OCI-LY7 (cell line): ENCODE data around the gene C2CD4B. TPM values are rescaled to one million over a fixed set of nuclear protein-coding genes. Genes with fewer than 3 reads are reported as not detected.

Source experiments
- BruUV-seq: library from RNA; stranded (reverse); fragments of 400-500 nt; replicated peaks from 2 replicates; lab custom pipeline; 2021; lab: Mats Ljungman, UMichigan
- CTCF ChIA-PET: fragments of 300-600 bp; sonication (Branson Sonifier 250); formaldehyde crosslinking; loops from one replicate; lab custom pipeline; 2022; ENCODE audit warnings: antibody characterized with exemption; ENCODE audit not compliant: unreplicated experiment; lab: Charles Lee
- POLR2A ChIA-PET: fragments of 300-600 bp; sonication (Branson Sonifier 250); formaldehyde crosslinking; loops from one replicate; lab custom pipeline; 2022; ENCODE audit warnings: antibody characterized with exemption; lab: Charles Lee
- DNase-seq: peaks from one replicate; pipeline ENCODE4 v3.0.0-alpha.2; 2015; ENCODE audit warnings: low spot score
- H2AFZ ChIP-seq: fragments of 200-600 bp; sonication (generic), shearing (Covaris generic); 2 replicates; pipeline ENCODE4 v1.6.1; 2014; ENCODE audit warnings: mild to moderate bottlenecking, antibody characterized with exemption, low read length, moderate library complexity
- H3K27ac ChIP-seq: fragments of 200-600 bp; sonication (generic); 2 replicates; pipeline ENCODE4 v1.5.1; 2014; ENCODE audit warnings: mixed run types, low read depth, mild to moderate bottlenecking, moderate library complexity, low read length, inconsistent platforms; ENCODE audit not compliant: poor library complexity, severe bottlenecking
- H3K36me3 ChIP-seq: fragments of 200-600 bp; sonication (generic); 2 replicates; pipeline ENCODE4 v1.6.1; 2014; ENCODE audit warnings: mild to moderate bottlenecking, antibody characterized with exemption, low read length, moderate library complexity, mixed read lengths; ENCODE audit not compliant: insufficient read depth
- H3K4me1 ChIP-seq: fragments of 200-600 bp; sonication (generic); 2 replicates; pipeline ENCODE4 v1.5.1; 2014; ENCODE audit warnings: mild to moderate bottlenecking, low read length; ENCODE audit not compliant: insufficient read depth, poor library complexity, severe bottlenecking
- H3K4me2 ChIP-seq: fragments of 200-600 bp; sonication (generic); 2 replicates; pipeline ENCODE4 v1.6.1; 2014; ENCODE audit warnings: mild to moderate bottlenecking, low read length
- H3K4me3 ChIP-seq: fragments of 200-600 bp; sonication (generic); 2 replicates; pipeline ENCODE4 v1.5.1; 2014; ENCODE audit warnings: mild to moderate bottlenecking, low read depth, low read length; ENCODE audit not compliant: poor library complexity, severe bottlenecking
- H3K79me2 ChIP-seq: fragments of 200-600 bp; sonication (generic); 2 replicates; pipeline ENCODE4 v1.6.1; 2016; ENCODE audit warnings: low read depth, mild to moderate bottlenecking, low read length, moderate library complexity, mixed read lengths; ENCODE audit not compliant: insufficient read depth
- H3K9me2 ChIP-seq: fragments of 200-600 bp; sonication (generic); 2 replicates; pipeline ENCODE4 v1.6.1; 2016; ENCODE audit warnings: mild to moderate bottlenecking, low read length, mixed read lengths; ENCODE audit not compliant: insufficient read depth
- H3K9me3 ChIP-seq: fragments of 200-600 bp; sonication (generic); 2 replicates; pipeline ENCODE4 v1.6.1; 2014; ENCODE audit warnings: mild to moderate bottlenecking, mixed run types, low read length, mixed read lengths
- H4K20me1 ChIP-seq: fragments of 200-600 bp; sonication (generic); 2 replicates; pipeline ENCODE4 v1.6.1; 2014; ENCODE audit warnings: mild to moderate bottlenecking, antibody characterized with exemption, low read length, moderate library complexity, mixed read lengths; ENCODE audit not compliant: insufficient read depth
- EZH2phosphoT487 ChIP-seq: fragments of 200-600 bp; sonication (generic); IDR thresholded peaks from 2 replicates; pipeline ENCODE4 v1.6.1; 2018; ENCODE audit warnings: low read depth, borderline replicate concordance, mild to moderate bottlenecking, mixed run types, antibody characterized with exemption, low read length, moderate library complexity, mixed read lengths
- intact Hi-C: fragments of 100-400 bp; cut with micrococcal nuclease; formaldehyde crosslinking; loops from one replicate; pipeline ENCODE4 v1.10.0; 2022; ENCODE audit not compliant: unreplicated experiment
- total RNA-seq, 2 experiments: library from RNA; depleted of rRNA in 1 of 2; stranded (reverse); fragments of >200 nt in 1 of 2; shearing (Covaris generic) in 1 of 2; gene quantifications; 2 replicates each; pipeline ENCODE4 v1.2.3, GENCODE V29; 2014 to 2022
- TF ChIP-seq, protein P1 (sequence below): fragments of 200-600 bp; sonication (generic); conservative IDR thresholded peaks from 2 replicates; pipeline ENCODE4 v1.5.1; 2014; ENCODE audit warnings: mild to moderate bottlenecking, antibody characterized with exemption, low read length, moderate library complexity, mixed read lengths

Gene C2CD4B
- total RNA-seq, 2 experiments from 2014 or later = not detected

- POLR2A ChIA-PET = interaction anchor here (0.7 kb wide), 2 partner anchors 72 to 419 kb away, joined by 3 to 5 read pairs; no protein-coding TSS in a partner anchor
- intact Hi-C loops = no loop called here
- H3K9me3 ChIP-seq = no peaks in the 10 kb centered on the region
- H4K20me1 ChIP-seq = no peaks in the 10 kb centered on the region
- no peaks in the 10 kb centered on the region for H3K9me2 ChIP-seq
- TF ChIP-seq EZH2phosphoT487 = no peak
- no peaks in the 10 kb centered on the region for H3K36me3 ChIP-seq
- H2AFZ ChIP-seq = no peak overlapping the region
- no peak overlapping the region for H3K4me3 ChIP-seq
- CTCF ChIA-PET = no interaction called here
- H3K4me2 ChIP-seq = no peak overlapping the region
- H3K27ac ChIP-seq = no peak overlapping the region
- H3K4me1 ChIP-seq = no peaks in the 10 kb centered on the region
- DNase-seq = no peak
- BruUV-seq = no TSS peak
- H3K79me2 ChIP-seq = no peaks in the 10 kb centered on the region
Observed at GRCh38 chr15:62186578-62186977, 21.5 kb upstream of the C2CD4B start.

GRCh38 chr15:62183130-62183529, 18.0 kb upstream of the C2CD4B start:
- H3K9me2 ChIP-seq = no peaks in the 10 kb centered on the region
- ChIA-PET CTCF (no interaction called here), POLR2A (no interaction called here)
- no peaks in the 10 kb centered on the region for H3K9me3 ChIP-seq
- H3K36me3 ChIP-seq = no peaks in the 10 kb centered on the region
- H3K4me2 ChIP-seq = no peak overlapping the region
- intact Hi-C loops = no loop called here
- no peaks in the 10 kb centered on the region for H3K4me1 ChIP-seq
- H3K27ac ChIP-seq = no peak overlapping the region
- H3K4me3 ChIP-seq = no peak overlapping the region
- no peak overlapping the region for H2AFZ ChIP-seq
- DNase-seq = no peak
- H3K79me2 ChIP-seq = no peaks in the 10 kb centered on the region
- TF ChIP-seq, protein P1, sequence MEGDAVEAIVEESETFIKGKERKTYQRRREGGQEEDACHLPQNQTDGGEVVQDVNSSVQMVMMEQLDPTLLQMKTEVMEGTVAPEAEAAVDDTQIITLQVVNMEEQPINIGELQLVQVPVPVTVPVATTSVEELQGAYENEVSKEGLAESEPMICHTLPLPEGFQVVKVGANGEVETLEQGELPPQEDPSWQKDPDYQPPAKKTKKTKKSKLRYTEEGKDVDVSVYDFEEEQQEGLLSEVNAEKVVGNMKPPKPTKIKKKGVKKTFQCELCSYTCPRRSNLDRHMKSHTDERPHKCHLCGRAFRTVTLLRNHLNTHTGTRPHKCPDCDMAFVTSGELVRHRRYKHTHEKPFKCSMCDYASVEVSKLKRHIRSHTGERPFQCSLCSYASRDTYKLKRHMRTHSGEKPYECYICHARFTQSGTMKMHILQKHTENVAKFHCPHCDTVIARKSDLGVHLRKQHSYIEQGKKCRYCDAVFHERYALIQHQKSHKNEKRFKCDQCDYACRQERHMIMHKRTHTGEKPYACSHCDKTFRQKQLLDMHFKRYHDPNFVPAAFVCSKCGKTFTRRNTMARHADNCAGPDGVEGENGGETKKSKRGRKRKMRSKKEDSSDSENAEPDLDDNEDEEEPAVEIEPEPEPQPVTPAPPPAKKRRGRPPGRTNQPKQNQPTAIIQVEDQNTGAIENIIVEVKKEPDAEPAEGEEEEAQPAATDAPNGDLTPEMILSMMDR = no peak
- no peak for TF ChIP-seq EZH2phosphoT487
- H4K20me1 ChIP-seq = no peaks in the 10 kb centered on the region
- no TSS peak for BruUV-seq

DNA sequence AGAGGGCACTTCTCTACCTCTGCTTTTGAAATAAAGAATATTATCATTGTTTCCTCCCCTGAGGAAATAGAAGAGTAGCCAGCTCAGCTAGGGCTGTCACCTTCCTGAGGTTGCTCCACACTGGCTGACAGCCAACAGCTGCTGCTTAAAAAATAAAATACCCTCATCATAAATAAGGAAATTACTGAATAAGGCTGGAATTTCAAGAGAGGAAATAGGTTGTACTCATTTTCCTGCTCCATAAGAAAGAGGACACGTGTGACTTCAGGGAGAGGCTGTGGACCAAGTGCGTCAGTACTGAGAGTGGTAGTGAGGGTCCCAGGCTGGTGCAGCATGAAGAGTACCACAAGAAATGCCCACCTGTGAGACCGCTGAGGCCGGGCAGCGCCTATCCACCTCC, 8.1 kb upstream of the C2CD4B start:
- Histone ChIP-seq H3K4me1 (no peaks in the 10 kb centered on the region), H3K9me2 (no peaks in the 10 kb centered on the region), H2AFZ (no peak overlapping the region), H4K20me1 (no peaks in the 10 kb centered on the region), H3K27ac (no peak overlapping the region), H3K36me3 (no peaks in the 10 kb centered on the region), H3K79me2 (no peaks in the 10 kb centered on the region), H3K4me3 (no peak overlapping the region), H3K4me2 (no peak overlapping the region), H3K9me3 (no peaks in the 10 kb centered on the region)
- CTCF ChIA-PET = no interaction called here
- BruUV-seq = no TSS peak
- POLR2A ChIA-PET = no interaction called here
- TF ChIP-seq EZH2phosphoT487 = no peak
- TF ChIP-seq, protein P1 = no peak
- intact Hi-C loops = no loop called here
- DNase-seq = no peak
